ENCODE results near the gene HDLBP. TPM values are rescaled to one million over a fixed set of nuclear protein-coding genes. Genes with fewer than 3 reads are reported as not detected.

The HDLBP gene
- total and polyA plus RNA-seq, 8 donors = 273 to 996 (median 749) TPM

DNA sequence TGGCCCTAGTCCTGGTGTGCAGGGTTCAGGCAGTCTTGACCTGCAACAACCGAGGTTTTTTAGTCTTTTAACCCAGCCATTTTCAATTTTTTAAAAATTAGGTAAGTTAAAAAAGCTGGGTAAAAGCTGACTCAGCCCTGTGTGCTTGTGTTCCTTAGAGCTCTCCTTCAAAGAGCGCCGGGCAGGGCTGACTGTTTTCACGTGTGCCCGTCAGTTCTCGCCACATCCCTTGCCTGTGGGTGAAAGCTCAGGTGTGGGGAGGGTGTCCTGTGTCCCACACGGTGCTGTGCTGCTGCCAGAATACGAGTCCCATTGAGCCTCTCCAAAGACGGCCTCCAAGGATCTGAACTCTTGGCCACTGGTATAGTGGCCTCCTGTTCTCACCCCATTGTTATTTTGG is 132.3 kb downstream of the HDLBP start:
- Histone ChIP-seq H3K27ac (no peak overlapping the region), H3K36me3 (peaks cover 0 to 10% (median 0%) of the 10 kb centered on the region in 3 donors), H3K4me1 (no peaks in the 10 kb centered on the region), H3K4me3 (no peak overlapping the region), H3K27me3 (no peaks in the 10 kb centered on the region), H3K9me3 (no peaks in the 10 kb centered on the region)
- ATAC-seq (no peak), DNase-seq (no peak), FAIRE-seq (no peak)
- TF ChIP-seq, protein P1, sequence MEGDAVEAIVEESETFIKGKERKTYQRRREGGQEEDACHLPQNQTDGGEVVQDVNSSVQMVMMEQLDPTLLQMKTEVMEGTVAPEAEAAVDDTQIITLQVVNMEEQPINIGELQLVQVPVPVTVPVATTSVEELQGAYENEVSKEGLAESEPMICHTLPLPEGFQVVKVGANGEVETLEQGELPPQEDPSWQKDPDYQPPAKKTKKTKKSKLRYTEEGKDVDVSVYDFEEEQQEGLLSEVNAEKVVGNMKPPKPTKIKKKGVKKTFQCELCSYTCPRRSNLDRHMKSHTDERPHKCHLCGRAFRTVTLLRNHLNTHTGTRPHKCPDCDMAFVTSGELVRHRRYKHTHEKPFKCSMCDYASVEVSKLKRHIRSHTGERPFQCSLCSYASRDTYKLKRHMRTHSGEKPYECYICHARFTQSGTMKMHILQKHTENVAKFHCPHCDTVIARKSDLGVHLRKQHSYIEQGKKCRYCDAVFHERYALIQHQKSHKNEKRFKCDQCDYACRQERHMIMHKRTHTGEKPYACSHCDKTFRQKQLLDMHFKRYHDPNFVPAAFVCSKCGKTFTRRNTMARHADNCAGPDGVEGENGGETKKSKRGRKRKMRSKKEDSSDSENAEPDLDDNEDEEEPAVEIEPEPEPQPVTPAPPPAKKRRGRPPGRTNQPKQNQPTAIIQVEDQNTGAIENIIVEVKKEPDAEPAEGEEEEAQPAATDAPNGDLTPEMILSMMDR (IDR thresholded peaks at IDR 0.05) = no peak
- 87 to 95% methylated on average over 9 of the region's 9 CpGs for WGBS, 2 donors
- intact Hi-C loops (cut with DNase I) = no loop called here

DNA sequence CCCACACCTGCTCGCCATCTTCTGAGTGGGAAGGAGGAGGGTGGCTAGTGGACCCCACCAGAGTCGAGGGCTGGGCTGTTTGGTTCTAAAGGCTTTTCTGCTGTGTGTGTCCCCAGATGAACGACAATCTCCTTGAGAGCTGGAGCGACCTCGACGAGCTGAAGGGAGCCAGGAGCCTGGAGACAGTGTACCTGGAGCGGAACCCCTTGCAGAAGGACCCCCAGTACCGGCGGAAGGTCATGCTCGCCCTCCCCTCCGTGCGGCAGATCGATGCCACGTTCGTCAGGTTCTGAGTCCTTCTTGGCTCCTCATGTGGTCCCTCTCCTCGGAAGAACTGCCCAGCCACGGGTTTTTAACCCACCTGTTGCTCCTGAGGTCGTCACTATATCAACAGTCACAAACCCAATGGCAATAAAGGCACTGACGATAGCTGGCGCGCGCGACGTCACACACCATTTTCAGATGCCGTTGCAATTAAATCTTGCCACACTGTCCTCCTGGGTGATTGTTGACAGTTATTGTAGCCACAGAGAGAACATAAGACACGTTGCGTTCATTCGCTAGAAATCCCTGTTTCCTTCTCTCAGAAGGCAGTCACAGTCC is 132.8 kb downstream of the HDLBP start:
- ATAC-seq = no peak
- 93 to 95% methylated on average over 28 of the region's 28 CpGs for WGBS, 2 donors
- intact Hi-C loops (cut with DNase I) = no loop called here

DNA sequence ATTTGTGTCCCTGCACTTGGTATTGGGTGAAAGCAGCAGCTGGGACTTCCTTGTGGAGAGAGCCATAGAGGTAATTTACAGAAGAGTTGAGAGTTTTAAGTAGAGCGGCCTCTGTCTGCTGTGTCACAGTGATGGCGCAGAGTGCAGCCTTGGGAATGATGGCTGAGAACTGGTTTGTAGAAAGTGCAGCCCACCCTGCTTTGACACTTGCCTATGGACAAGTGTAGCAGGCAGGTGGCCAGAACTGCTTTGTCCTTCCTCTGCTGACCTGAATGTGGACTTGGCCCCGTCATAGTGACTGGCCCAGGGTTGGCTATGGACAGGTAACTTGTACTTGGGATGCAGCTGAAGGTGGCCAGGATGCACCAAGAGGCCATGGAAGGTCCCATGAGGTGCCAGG is 133.3 kb downstream of the HDLBP start:
- intact Hi-C loops (cut with DNase I) = no loop called here
- Histone ChIP-seq H3K27me3 (no peaks in the 10 kb centered on the region), H3K4me3 (no peak overlapping the region), H3K36me3 (peaks cover 0 to 10% (median 0%) of the 10 kb centered on the region in 3 donors), H3K27ac (no peak overlapping the region), H3K4me1 (no peaks in the 10 kb centered on the region), H3K9me3 (no peaks in the 10 kb centered on the region)
- DNase-seq = no peak
- no peak for ATAC-seq
- FAIRE-seq = no peak
- TF ChIP-seq, protein P1 (IDR thresholded peaks at IDR 0.05) = no peak
- 96 to 98% methylated on average over 3 of the region's 3 CpGs for WGBS, 2 donors

More for the DNA sequence above, 132.8 kb downstream of the HDLBP start:
- no peak for FAIRE-seq
- no peaks in the 10 kb centered on the region for H3K27me3 ChIP-seq
- H3K9me3 ChIP-seq = no peaks in the 10 kb centered on the region
- TF ChIP-seq, protein P1 (IDR thresholded peaks at IDR 0.05) = no peak
- no peaks in the 10 kb centered on the region for H3K4me1 ChIP-seq
- peak in 1 of 6 donors; percentile 23 for DNase-seq
- H3K4me3 ChIP-seq = no peak overlapping the region
- peaks cover 0 to 10% (median 0%) of the 10 kb centered on the region in 3 donors for H3K36me3 ChIP-seq
- H3K27ac ChIP-seq = no peak overlapping the region

DNA sequence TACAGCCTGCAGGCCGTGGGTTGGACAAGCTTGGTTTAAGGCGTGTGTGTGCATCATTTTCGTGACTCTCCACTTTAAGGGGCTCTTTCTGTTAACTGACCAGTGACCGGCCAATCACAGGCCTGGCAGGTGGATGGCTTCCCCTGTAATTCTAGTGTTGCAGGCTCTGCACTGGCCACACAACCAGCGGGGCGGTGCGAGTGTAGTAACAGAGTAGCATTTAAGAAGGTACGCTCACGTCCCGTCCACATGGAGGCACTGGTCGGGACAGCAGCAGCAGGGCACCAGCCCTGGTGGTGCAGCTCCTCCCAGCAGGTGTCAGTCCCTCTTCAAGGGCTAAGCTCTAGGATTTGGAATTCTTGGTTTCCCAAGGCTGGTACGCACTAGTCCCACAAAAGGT is 135.0 kb downstream of the HDLBP start:
- peak in 1 of 6 donors; percentile 37 for DNase-seq
- Histone ChIP-seq H3K4me3 (no peak overlapping the region), H3K4me1 (no peaks in the 10 kb centered on the region), H3K36me3 (peaks cover 0 to 13% (median 0%) of the 10 kb centered on the region in 3 donors), H3K27me3 (no peaks in the 10 kb centered on the region), H3K27ac (no peak overlapping the region), H3K9me3 (no peaks in the 10 kb centered on the region)
- TF ChIP-seq, protein P1 (IDR thresholded peaks at IDR 0.05) = no peak
- no peak for FAIRE-seq
- intact Hi-C loops (cut with DNase I) = no loop called here
- no peak for ATAC-seq
- WGBS, 2 donors = 94 to 96% methylated on average over 12 of the region's 12 CpGs

DNA sequence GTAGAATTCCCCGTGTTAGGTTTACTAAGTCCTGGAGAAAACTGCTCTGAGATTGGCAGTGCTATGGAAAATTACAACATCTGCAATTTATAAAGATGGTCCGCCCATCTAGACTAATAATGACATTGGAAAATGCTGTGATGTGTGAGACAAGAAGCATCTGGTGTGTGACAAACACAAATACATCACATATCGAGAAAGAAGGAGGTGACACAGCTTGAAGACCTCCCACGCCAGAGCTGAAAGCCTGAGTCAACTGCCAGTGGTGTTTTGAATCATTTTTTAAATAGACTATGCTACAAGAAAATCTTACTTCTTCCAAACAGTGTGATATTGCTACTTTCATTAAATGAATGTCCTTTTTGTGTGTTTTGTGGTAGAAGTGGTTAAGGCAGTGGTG is 135.6 kb downstream of the HDLBP start:
- no peak overlapping the region for H3K27ac ChIP-seq
- H3K36me3 ChIP-seq = peaks cover 0 to 19% (median 0%) of the 10 kb centered on the region in 3 donors
- no peaks in the 10 kb centered on the region for H3K4me1 ChIP-seq
- FAIRE-seq (no peak), ATAC-seq (no peak), DNase-seq (no peak)
- no peaks in the 10 kb centered on the region for H3K27me3 ChIP-seq
- TF ChIP-seq, protein P1 (IDR thresholded peaks at IDR 0.05) = no peak
- H3K4me3 ChIP-seq = no peak overlapping the region
- WGBS, 2 donors = 67 to 73% methylated on average over 4 of the region's 4 CpGs
- intact Hi-C loops (cut with DNase I) = no loop called here
- no peaks in the 10 kb centered on the region for H3K9me3 ChIP-seq

All from pancreas (tissue), 10 donors.